ENCODE data around the gene TEKTIP1. TPM values are rescaled to one million over a fixed set of nuclear protein-coding genes. Genes with fewer than 3 reads are reported as not detected.

TEKTIP1 gene
- total RNA-seq, 1 experiment from 2014 or later: not detected

DNA sequence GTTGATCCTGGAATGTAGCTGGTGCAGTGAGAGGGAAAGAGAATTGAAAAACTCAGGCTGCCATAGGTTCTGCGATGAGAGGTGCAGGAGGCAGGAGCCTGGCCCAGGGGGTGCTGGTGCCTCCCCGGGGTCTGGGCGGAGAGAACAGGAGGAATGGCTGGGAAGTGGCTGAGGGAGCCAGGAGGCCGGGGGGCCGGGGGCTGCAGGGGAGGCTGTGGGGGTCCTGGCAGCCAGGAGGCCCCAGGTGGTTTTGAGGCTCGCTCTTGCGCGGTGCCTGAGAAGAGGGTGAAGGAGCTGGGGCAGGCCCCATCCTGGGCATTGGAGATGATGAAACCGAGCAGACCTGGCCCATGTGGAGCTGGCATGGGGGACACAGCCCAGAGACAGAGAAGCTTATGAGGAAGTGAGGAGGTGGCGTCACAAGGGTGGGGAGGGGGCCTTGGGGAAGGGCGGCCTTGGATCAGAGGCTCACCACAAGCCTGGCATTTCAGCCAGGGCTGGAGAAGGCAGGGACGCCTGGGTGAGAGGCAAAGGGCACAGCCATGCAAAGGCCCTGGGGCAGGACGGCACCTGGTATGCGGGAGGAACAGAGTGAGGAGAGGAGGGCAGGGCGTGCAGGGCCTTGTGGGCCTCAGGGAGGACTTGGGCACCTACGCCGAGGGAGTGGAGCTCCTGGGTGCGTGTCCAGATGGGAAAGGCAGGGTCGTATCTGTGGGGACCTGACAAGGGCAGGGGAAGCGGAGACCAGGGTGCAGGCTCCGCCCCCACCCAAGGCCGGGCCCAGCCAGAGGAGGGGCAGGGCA, 1.3 kb upstream of the TEKTIP1 start:
- no peak for DNase-seq (ENCODE audit: low spot score)

GRCh38 chr19:3538258-3538929, 580 bp upstream of the TEKTIP1 start:
- no peak for DNase-seq (ENCODE audit: low spot score)

GRCh38 chr19:3539756-3540118, 763 bp downstream of the TEKTIP1 start:
- DNase-seq (ENCODE audit: low spot score): no peak

- no peak for DNase-seq (ENCODE audit: low spot score)
These were observed 4.4 kb downstream of the TEKTIP1 start for GRCh38 chr19:3543150-3544057.

- DNase-seq (ENCODE audit: low spot score): no peak
These were observed 5.0 kb downstream of the TEKTIP1 start for GRCh38 chr19:3544058-3544376.

- DNase-seq (ENCODE audit: low spot score): no peak
These were observed 6.0 kb downstream of the TEKTIP1 start for GRCh38 chr19:3544742-3545668.

DNA sequence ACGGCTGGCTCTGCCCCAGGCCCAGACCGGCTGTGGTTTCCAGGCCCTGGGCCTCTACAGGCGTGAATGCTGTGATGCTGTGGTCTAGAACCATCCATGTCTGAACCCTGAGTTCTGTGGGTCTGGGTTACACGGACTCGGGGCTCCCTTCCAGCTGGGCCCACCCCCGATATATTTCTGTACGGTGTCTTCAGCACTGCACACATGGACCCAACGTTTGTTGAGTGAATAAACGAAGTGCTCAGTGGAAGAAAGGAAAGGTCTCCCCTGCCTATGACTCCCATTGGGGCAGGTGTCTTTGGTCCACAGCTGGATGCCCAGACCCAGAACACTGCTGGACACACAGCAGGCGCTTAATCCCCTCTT, 6.7 kb downstream of the TEKTIP1 start:
- no peak for DNase-seq (ENCODE audit: low spot score)

DNA sequence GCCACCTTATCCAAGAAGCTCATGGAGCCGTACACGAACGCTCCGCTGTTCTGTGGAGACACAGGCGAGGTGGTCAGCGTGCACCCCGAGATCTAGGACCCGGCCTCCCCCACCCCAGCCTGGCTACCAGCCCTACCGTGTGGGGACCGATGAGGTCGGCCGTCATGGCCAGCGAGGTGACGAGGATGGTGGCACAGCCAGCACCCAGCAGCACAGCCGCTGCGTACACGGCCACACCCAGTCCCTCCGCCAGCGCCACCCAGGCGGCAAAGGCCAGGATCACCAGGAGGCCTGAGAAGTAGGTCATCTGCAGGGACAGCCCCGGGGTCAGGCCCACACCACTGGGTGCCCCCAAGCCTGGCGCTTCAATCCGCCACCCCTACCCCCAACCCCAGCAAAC, 7.1 kb downstream of the TEKTIP1 start:
- no peak for DNase-seq (ENCODE audit: low spot score)

GRCh38 chr19:3547301-3547731, 8.3 kb downstream of the TEKTIP1 start:
- no peak for DNase-seq (ENCODE audit: low spot score)

GRCh38 chr19:3547767-3548282, 8.9 kb downstream of the TEKTIP1 start:
- DNase-seq (ENCODE audit: low spot score): no peak

DNA sequence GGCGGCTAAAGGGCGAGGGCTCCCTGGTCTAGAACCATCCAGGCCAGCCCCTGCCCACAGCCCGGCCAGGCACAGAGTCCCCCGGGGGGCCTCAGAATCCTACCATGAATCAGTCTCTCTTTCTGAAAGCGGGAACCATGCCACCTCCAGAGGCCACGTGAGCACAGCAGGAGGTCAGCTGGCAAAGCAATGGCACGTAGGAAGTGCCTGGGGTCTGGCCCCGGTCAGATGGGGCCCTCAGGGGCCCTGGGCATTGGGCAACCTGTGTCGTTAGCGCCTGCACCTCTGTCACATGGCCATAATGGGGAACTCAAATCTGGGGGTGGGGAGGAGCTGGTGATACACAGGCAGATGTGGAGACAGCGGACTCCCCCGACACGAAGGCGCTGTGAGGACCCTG, 9.6 kb downstream of the TEKTIP1 start:
- DNase-seq (ENCODE audit: low spot score): no peak

GRCh38 chr19:3549816-3550215, 10.8 kb downstream of the TEKTIP1 start:
- no peak for DNase-seq (ENCODE audit: low spot score)

DNA sequence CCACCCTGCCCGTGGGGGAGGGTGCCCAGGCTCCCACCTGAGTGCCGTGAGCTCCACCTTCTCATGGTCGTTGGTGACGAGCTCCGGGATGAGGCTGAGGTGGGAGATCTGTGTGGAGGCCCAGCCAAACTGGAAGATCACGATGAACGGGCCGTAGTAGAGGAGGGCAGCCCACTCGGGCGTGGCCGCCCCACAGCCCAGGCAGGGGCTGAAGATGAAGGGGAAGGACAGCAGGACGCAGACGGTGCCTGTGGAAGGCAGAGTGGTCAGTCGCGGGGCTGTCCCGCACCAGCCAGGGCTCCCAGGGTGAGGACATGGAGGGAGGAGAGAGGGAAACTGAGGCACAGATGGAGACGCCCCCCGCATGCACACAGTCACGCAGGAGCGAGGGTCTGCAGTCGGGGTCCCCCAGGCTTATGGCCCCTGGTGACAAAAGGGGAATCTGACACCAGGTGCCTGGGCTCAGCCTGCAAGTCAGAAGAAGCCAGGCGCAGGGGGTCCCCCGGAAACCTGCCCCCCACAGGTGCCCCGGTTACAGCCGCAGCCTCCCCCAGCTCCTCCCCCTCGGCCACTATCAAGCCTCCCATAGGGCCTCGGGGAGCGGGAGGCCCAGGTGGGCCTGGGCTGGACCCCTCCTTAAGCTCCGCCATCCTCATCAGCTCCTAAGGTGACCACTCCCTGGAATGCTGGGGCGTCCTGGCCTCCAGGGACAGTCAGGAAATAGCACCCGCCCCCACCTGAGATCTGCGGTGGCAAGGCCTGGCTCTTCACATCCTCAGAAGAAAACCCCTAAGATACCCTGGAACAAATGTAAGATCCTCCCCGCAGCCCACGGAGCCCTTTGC, 12.2 kb downstream of the TEKTIP1 start:
- no peak for DNase-seq (ENCODE audit: low spot score)

DNA sequence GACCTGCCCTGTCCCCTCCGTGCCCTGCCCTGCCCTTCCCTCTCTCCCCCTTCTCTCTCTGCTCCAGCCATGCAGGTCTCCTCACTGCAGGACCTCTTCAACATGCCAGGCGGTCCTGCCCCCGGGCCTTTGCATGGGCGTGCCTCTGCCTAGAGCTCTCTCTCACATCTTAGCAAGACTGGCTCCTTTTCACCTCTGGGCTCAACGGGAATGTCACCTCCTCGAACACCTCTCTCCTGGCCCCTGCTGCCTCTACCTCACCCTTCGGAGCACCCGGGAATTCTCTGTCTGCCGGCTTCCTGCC, 12.8 kb downstream of the TEKTIP1 start:
- DNase-seq (ENCODE audit: low spot score): no peak

GRCh38 chr19:3554254-3555083, 15.5 kb downstream of the TEKTIP1 start:
- DNase-seq (ENCODE audit: low spot score): no peak

DNA sequence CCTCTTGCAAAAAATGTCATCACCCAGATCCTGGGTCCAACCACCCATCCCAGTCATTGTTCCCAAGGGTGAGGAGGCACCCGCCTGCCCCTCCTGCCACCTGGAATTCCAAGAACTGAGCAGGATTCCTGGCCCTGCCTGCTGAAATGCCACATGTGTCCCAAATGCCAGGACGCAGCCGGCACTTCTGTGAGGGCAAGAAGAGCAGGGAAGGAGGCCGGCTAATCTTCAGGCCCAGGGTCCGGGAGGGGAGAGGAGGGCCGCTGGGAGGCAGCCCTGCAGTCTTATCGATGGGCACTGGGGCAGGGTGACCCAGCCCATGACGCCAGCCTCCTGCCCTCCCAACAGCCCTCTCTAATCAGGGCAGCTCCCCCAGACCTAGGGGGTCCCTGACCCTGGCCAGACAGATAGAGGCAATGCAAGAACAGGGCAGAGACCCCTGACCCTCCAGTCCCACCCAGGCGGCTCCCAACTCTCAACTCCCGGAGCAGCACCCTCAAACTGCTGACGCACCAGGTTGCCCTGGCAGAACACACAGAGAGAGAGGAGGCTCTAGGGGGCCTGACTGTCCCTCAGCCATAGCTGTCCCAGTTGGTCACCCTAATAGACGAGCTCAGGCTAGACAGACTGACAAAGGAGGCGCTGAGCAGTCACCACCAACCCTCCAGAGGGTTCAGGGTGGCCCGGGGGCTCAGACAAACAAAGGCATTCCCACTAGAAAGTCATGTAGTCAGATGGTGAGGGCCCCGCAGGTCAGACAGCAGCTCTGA, 16.9 kb downstream of the TEKTIP1 start:
- no peak for DNase-seq (ENCODE audit: low spot score)

GRCh38 chr19:3556423-3556977, 17.5 kb downstream of the TEKTIP1 start:
- DNase-seq (ENCODE audit: low spot score): no peak

- DNase-seq (ENCODE audit: low spot score): no peak
These were observed 18.0 kb downstream of the TEKTIP1 start for GRCh38 chr19:3556978-3557460.
